H1 (cell line): ENCODE data around the gene ICA1. TPM values are rescaled to one million over a fixed set of nuclear protein-coding genes. Genes with fewer than 3 reads are reported as not detected.
A peak's percentile ranks its signal among the peaks of the same experiment; 100 is the strongest.

ENCODE experiments used
- CTCF ChIA-PET: fragments of 300-600 bp; sonication (Branson Sonifier 250); formaldehyde crosslinking; loops from one replicate; lab custom pipeline; 2021; ENCODE audit not compliant: partially characterized antibody; lab: Charles Lee
- POLR2A ChIA-PET: fragments of 300-600 bp; sonication (Branson Sonifier 250); formaldehyde crosslinking; loops from one replicate; lab custom pipeline; 2021; ENCODE audit warnings: inconsistent platforms; ENCODE audit not compliant: partially characterized antibody; lab: Charles Lee
- DNase-seq, 2 experiments: peaks; one replicate each; pipeline versions ENCODE4 v3.0.0 to v3.0.0-alpha.2; 2010 to 2022; ENCODE audit warnings: low spot score in 2 of 2, low read depth in 1 of 2, mixed read lengths in 1 of 2
- FAIRE-seq: peaks from 2 replicates; lab custom pipeline; 2011; peaks lifted over from hg19 to GRCh38; lab: Jason Lieb, UNC
- H2AFZ ChIP-seq: 2 replicates; pipeline ENCODE4 v1.8.1; 2012; ENCODE audit warnings: low read length, inconsistent platforms
- H2AK5ac ChIP-seq: 2 replicates; pipeline ENCODE4 v1.6.1; 2013; ENCODE audit warnings: low read depth, low read length
- H2BK120ac ChIP-seq: replicated peaks from 2 replicates; pipeline ENCODE3; 2013; ENCODE audit warnings: low read depth, low read length, inconsistent platforms
- H2BK12ac ChIP-seq: 2 replicates; pipeline ENCODE4 v1.6.1; 2013; ENCODE audit warnings: low read depth, low read length
- H2BK15ac ChIP-seq: 2 replicates; pipeline ENCODE4 v1.6.1; 2013; ENCODE audit warnings: low read length
- H2BK20ac ChIP-seq: 2 replicates; pipeline ENCODE4 v1.6.1; 2013; ENCODE audit warnings: low read length
- H2BK5ac ChIP-seq: 2 replicates; pipeline ENCODE4 v1.6.1; 2013; ENCODE audit warnings: low read depth, low read length
- H3K14ac ChIP-seq: 2 replicates; pipeline ENCODE4 v1.6.1; 2013; ENCODE audit warnings: inconsistent platforms; ENCODE audit not compliant: insufficient read length
- H3K18ac ChIP-seq: 2 replicates; pipeline ENCODE4 v1.6.1; 2013; ENCODE audit warnings: low read length; ENCODE audit errors: extremely low read depth
- H3K23ac ChIP-seq: 2 replicates; pipeline ENCODE4 v1.6.1; 2013; ENCODE audit warnings: inconsistent platforms; ENCODE audit not compliant: insufficient read length
- H3K23me2 ChIP-seq: 2 replicates; pipeline ENCODE4 v1.6.1; 2013; ENCODE audit warnings: low read depth, low read length
- H3K27ac ChIP-seq: 2 replicates; pipeline ENCODE4 v1.6.1; 2011; ENCODE audit warnings: low read depth, low read length, inconsistent platforms
- H3K27me3 ChIP-seq, 4 experiments: replicated peaks in 1 of 4; 1 replicate in 1 of 4; 2 replicates in 3 of 4; pipeline versions ENCODE4 v1.6.1 to v1.8.1; 2011 to 2013; ENCODE audit warnings: low read length in 3 of 4, mild to moderate bottlenecking in 3 of 4, inconsistent platforms in 2 of 4, mixed read lengths in 2 of 4, moderate library complexity in 1 of 4; ENCODE audit not compliant: control insufficient read depth in 3 of 4, insufficient read depth in 3 of 4; ENCODE audit errors: extremely low read depth in 1 of 4
- H3K36me3 ChIP-seq, 4 experiments: 2 replicates each; pipeline versions ENCODE4 v1.6.1 to v1.8.1; 2011 to 2013; ENCODE audit warnings: mild to moderate bottlenecking in 4 of 4, low read length in 3 of 4, moderate library complexity in 2 of 4, control low read depth in 1 of 4, inconsistent platforms in 1 of 4; ENCODE audit not compliant: insufficient read depth in 4 of 4, control insufficient read depth in 2 of 4
- H3K4ac ChIP-seq: replicated peaks from 2 replicates; pipeline ENCODE3; 2013; ENCODE audit warnings: low read length, low read depth, mixed read lengths, inconsistent platforms; ENCODE audit not compliant: insufficient read length
- H3K4me1 ChIP-seq, 4 experiments: replicated peaks in 1 of 4; 1 replicate in 1 of 4; 2 replicates in 3 of 4; pipeline versions ENCODE4 v1.6.1 to v1.8.1; 2011 to 2013; ENCODE audit warnings: low read length in 3 of 4, inconsistent platforms in 2 of 4, mixed read lengths in 1 of 4; ENCODE audit not compliant: insufficient read depth in 4 of 4, control insufficient read depth in 3 of 4
- H3K4me2 ChIP-seq, 2 experiments: 2 replicates each; pipeline versions ENCODE4 v1.6.1 to v1.8.1; 2011 to 2013; ENCODE audit warnings: low read depth in 2 of 2, low read length in 2 of 2, control low read depth in 1 of 2, inconsistent platforms in 1 of 2, mild to moderate bottlenecking in 1 of 2; ENCODE audit not compliant: insufficient read depth in 1 of 2
- H3K4me3 ChIP-seq, 4 experiments: fragments of 200-600, 300-600 bp in 1 of 4; sonication (generic), shearing (Covaris generic), sonication (Bioruptor Twin) in 1 of 4; 2 replicates each; pipeline versions ENCODE4 v1.5.1 to v1.8.1; 2011 to 2016; ENCODE audit warnings: low read length in 4 of 4, low read depth in 3 of 4, control low read depth in 2 of 4, inconsistent platforms in 2 of 4, mild to moderate bottlenecking in 2 of 4, mixed read lengths in 1 of 4, moderate library complexity in 1 of 4; ENCODE audit not compliant: insufficient read depth in 2 of 4; ENCODE audit errors: extremely low read depth in 1 of 4
- H3K56ac ChIP-seq: replicated peaks from 2 replicates; pipeline ENCODE3; 2013; ENCODE audit warnings: low read depth, mild to moderate bottlenecking, mixed read lengths, low read length, inconsistent platforms; ENCODE audit not compliant: insufficient read length
- H3K79me1 ChIP-seq: 2 replicates; pipeline ENCODE4 v1.6.1; 2013; ENCODE audit warnings: low read depth, low read length, control low read depth
- H3K79me2 ChIP-seq, 2 experiments: 2 replicates each; pipeline versions ENCODE4 v1.6.1 to v1.8.1; 2012 to 2013; ENCODE audit warnings: low read length in 2 of 2, mild to moderate bottlenecking in 2 of 2, inconsistent platforms in 1 of 2; ENCODE audit not compliant: insufficient read depth in 2 of 2, control insufficient read depth in 1 of 2
- H3K9ac ChIP-seq, 4 experiments: replicated peaks in 1 of 4; 1 replicate in 1 of 4; 2 replicates in 3 of 4; pipeline versions ENCODE4 v1.6.1 to v1.8.1; 2011 to 2013; ENCODE audit warnings: low read depth in 3 of 4, low read length in 3 of 4, control low read depth in 2 of 4, mild to moderate bottlenecking in 2 of 4, moderate library complexity in 2 of 4, inconsistent platforms in 1 of 4; ENCODE audit errors: extremely low read depth in 1 of 4
- H3K9me3 ChIP-seq, 2 experiments: 2 replicates each; pipeline versions ENCODE4 v1.6.1 to v1.8.1; 2012 to 2013; ENCODE audit warnings: mild to moderate bottlenecking in 2 of 2, moderate library complexity in 2 of 2, control low read depth in 1 of 2, inconsistent platforms in 1 of 2, low read depth in 1 of 2, low read length in 1 of 2, mixed read lengths in 1 of 2; ENCODE audit not compliant: insufficient read depth in 2 of 2
- H4K20me1 ChIP-seq, 2 experiments: replicated peaks in 1 of 2; 2 replicates each; pipeline versions ENCODE3 to v1.8.1; 2011 to 2013; ENCODE audit warnings: inconsistent platforms in 2 of 2, low read length in 2 of 2, mild to moderate bottlenecking in 1 of 2; ENCODE audit not compliant: insufficient read depth in 2 of 2, control insufficient read depth in 1 of 2
- H4K5ac ChIP-seq: 2 replicates; pipeline ENCODE4 v1.6.1; 2013; ENCODE audit warnings: low read length, low read depth, mixed read lengths, inconsistent platforms; ENCODE audit not compliant: insufficient read length
- H4K8ac ChIP-seq: 2 replicates; pipeline ENCODE4 v1.8.0; 2013; ENCODE audit warnings: mild to moderate bottlenecking, moderate library complexity, low read length, inconsistent platforms; ENCODE audit not compliant: insufficient read depth; ENCODE audit errors: extremely low read depth
- H4K91ac ChIP-seq: replicated peaks from 2 replicates; pipeline ENCODE3; 2013; ENCODE audit warnings: low read length, mixed read lengths, inconsistent platforms; ENCODE audit not compliant: insufficient read length
- ASH2L ChIP-seq: fragments of 200-600, 300-600 bp; sonication (generic); IDR thresholded peaks from one replicate; pipeline ENCODE4 v1.7.1; 2017; ENCODE audit warnings: low read length
- CBX5 ChIP-seq: fragments of 300-800, 300-1000 bp; sonication (generic); IDR thresholded peaks from 2 replicates; pipeline ENCODE4 v1.7.1; 2016; ENCODE audit warnings: antibody characterized with exemption, low read length, low read depth
- CREB1 ChIP-seq: IDR thresholded peaks from 2 replicates; pipeline ENCODE4 v1.6.1; 2012; ENCODE audit warnings: inconsistent platforms
- CTCF ChIP-seq, 3 experiments: IDR thresholded peaks; 1 replicate in 2 of 3; 2 replicates in 1 of 3; pipeline versions ENCODE4 v1.5.1 to v1.6.1; 2011; ENCODE audit warnings: low read length in 3 of 3, mild to moderate bottlenecking in 3 of 3, inconsistent platforms in 2 of 3, low read depth in 1 of 3, moderate library complexity in 1 of 3; ENCODE audit not compliant: insufficient read depth in 1 of 3; ENCODE audit errors: control extremely low read depth in 1 of 3
- GABPA ChIP-seq: IDR thresholded peaks from 2 replicates; pipeline ENCODE4 v1.6.1; 2011; ENCODE audit warnings: mild to moderate bottlenecking, low read length, moderate library complexity, borderline replicate concordance; ENCODE audit not compliant: insufficient read depth
- JUND ChIP-seq: IDR thresholded peaks from 2 replicates; pipeline ENCODE4 v1.6.1; 2011; ENCODE audit warnings: mild to moderate bottlenecking, improper control_type of control experiment, low read length
- NRF1 ChIP-seq: IDR thresholded peaks from 2 replicates; pipeline ENCODE4 v1.6.1; 2011; ENCODE audit warnings: mild to moderate bottlenecking, low read depth, low read length, improper control_type of control experiment
- RNF2 ChIP-seq: fragments of 200-900, 300-1000 bp; sonication (generic); IDR thresholded peaks from 2 replicates; pipeline ENCODE4 v1.7.1; 2016; ENCODE audit warnings: borderline replicate concordance, low read depth, mild to moderate bottlenecking, antibody characterized with exemption, low read length; ENCODE audit not compliant: poor library complexity, severe bottlenecking; ENCODE audit errors: missing control alignments
- SAP30 ChIP-seq: fragments of 300-600 bp; sonication (generic); IDR thresholded peaks from 2 replicates; pipeline ENCODE4 v1.7.1; 2012; ENCODE audit warnings: low read length, moderate library complexity, mild to moderate bottlenecking, inconsistent platforms; ENCODE audit not compliant: insufficient read depth, insufficient replicate concordance
- SIN3A ChIP-seq, 2 experiments: IDR thresholded peaks in 1 of 2; conservative IDR thresholded peaks in 1 of 2; 2 replicates each; pipeline ENCODE4 v1.6.1; 2011 to 2012; ENCODE audit warnings: low read length in 2 of 2, improper control_type of control experiment in 1 of 2, low read depth in 1 of 2, mild to moderate bottlenecking in 1 of 2
- TAF7 ChIP-seq: optimal IDR thresholded peaks from 2 replicates; pipeline ENCODE3; 2011; ENCODE audit warnings: low read depth, mild to moderate bottlenecking, inconsistent platforms, low read length, moderate library complexity, borderline replicate concordance
- WGBS, 2 experiments: shearing (Covaris generic) in 1 of 2; methylation state at CpG; one replicate each; pipeline versions ENCODE4 v1.1.6 to v1.1.7; 2013 to 2015; ENCODE audit warnings: low lambda C conversion rate in 2 of 2, mixed read lengths in 2 of 2, inconsistent platforms in 1 of 2, low coverage in 1 of 2, missing lambda C conversion rate in 1 of 2; ENCODE audit not compliant: insufficient replicate concordance in 2 of 2, insufficient coverage in 1 of 2, insufficient read length in 1 of 2; ENCODE audit errors: extremely low coverage in 1 of 2, missing lambda C conversion rate in 1 of 2; 5-methylcytosine and 5-hydroxymethylcytosine counted together
- polyA plus RNA-seq, 7 experiments: library from polyadenylated mRNA; depleted of rRNA in 3 of 7; stranded (reverse) in 5 of 7; unstranded in 2 of 7; fragments of >200 nt in 5 of 7; fragments of 200-250 nt in 2 of 7; gene quantifications; 1 replicate in 5 of 7; 2 replicates in 1 of 7; 4 replicates in 1 of 7; pipeline versions ENCODE4 v1.2.1 to v1.2.3, GENCODE V29; 2011 to 2013; ENCODE audit warnings: missing spikeins in 2 of 7, mixed read lengths in 2 of 7
- total RNA-seq: library from RNA; stranded (reverse); fragmentation: NEBNext Ultra II Directional; extraction: Animal tissue kit (Norgen Biotek cat#: 25700); gene quantifications from 2 replicates; pipeline ENCODE4 v1.2.1, GENCODE V29; 2021

ICA1 gene
- total and polyA plus RNA-seq, 2 of the 8 experiments (the other 6 are each of a cell fraction or from before 2014, with no cell fraction given): 14.9 to 37.1 TPM

- Histone ChIP-seq H2BK120ac (peak overlapping the region; percentile 19), H2BK15ac (no peak overlapping the region), H4K91ac (no peak overlapping the region), H3K9me3 (no peaks in the 10 kb centered on the region), H3K18ac (no peak overlapping the region), H3K4me1 (peaks cover 3 to 14% (median 8%) of the 10 kb centered on the region in 4 experiments; a peak in 4 of 7 replicates), H3K23me2 (no peaks in the 10 kb centered on the region), H3K56ac (no peak overlapping the region), H3K79me1 (no peaks in the 10 kb centered on the region), H3K27me3 (no peaks in the 10 kb centered on the region), H3K23ac (no peak overlapping the region), H3K4me3 (no peak overlapping the region), H2AFZ (no peak overlapping the region), H3K27ac (no peak overlapping the region), H3K4ac (no peak overlapping the region), H3K14ac (no peak overlapping the region), H4K20me1 (no peaks in the 10 kb centered on the region), H3K79me2 (no peaks in the 10 kb centered on the region), H2BK20ac (no peak overlapping the region), H2BK5ac (no peak overlapping the region), H2AK5ac (no peak overlapping the region), H3K9ac (no peak overlapping the region), H3K36me3 (no peaks in the 10 kb centered on the region; a peak in 1 of 8 replicates), H4K5ac (no peak overlapping the region), H2BK12ac (no peak overlapping the region), H4K8ac (no peak overlapping the region), H3K4me2 (no peak overlapping the region)
- DNase-seq (no peak), FAIRE-seq (no peak)
- CTCF ChIA-PET: interaction anchor here (0.9 kb wide), 1 partner anchor 18 kb away, joined by 3 read pairs; no protein-coding TSS in a partner anchor
- TF ChIP-seq CREB1 (no peak), TAF7 (no peak), NRF1 (no peak), CBX5 (no peak), SAP30 (no peak), SIN3A (conservative IDR thresholded peaks at IDR 0.05 in 1 of 2, IDR thresholded peaks at IDR 0.05 in 1 of 2; ENCODE audit: low read depth in 1 of 2, low read length in 2 of 2) (no peak), RNF2 (no peak), GABPA (no peak), JUND (no peak), ASH2L (no peak), CTCF (IDR thresholded peaks at IDR 0.05; ENCODE audit: control extremely low read depth in 1 of 3, insufficient read depth in 1 of 3, low read depth in 1 of 3, low read length in 3 of 3) (no peak)
- POLR2A ChIA-PET: interaction anchor here (1.3 kb wide), 1 partner anchor 108 kb away, joined by 3 read pairs; no protein-coding TSS in a partner anchor
- 93% methylated on average over 2 of the region's 2 CpGs; no CpG with 5 or more reads in 1 of the 2 experiments for WGBS, 2 experiments
Observed at GRCh38 chr7:8112685-8113084, 149.3 kb downstream of the ICA1 start.
